Stimulated activated CD8-positive, alpha-beta memory T cell treated with anti-CD3 and anti-CD28 coated beads, Interleukin-15, amount 100 ng/mL, for 4 hours (primary cell): ENCODE data around the gene PJA1.
A peak's percentile ranks its signal among the peaks of the same experiment; 100 is the strongest.

Experiments
- DNase-seq, 2 donors: peaks; one replicate each; pipeline ENCODE4 v3.0.0-alpha.2; 2020; ENCODE audit warnings: low read depth in 2 of 2

Gene PJA1

GRCh38 chrX:69170319-69170718 lies 5.1 kb upstream of the PJA1 start:
- no peak for DNase-seq

- peak; percentile 35 for DNase-seq
Measured at GRCh38 chrX:69163936-69164741, 1.1 kb downstream of the PJA1 start.

- DNase-seq = no peak
Measured at GRCh38 chrX:69162361-69162865, 2.8 kb downstream of the PJA1 start.

- no peak for DNase-seq
Measured at GRCh38 chrX:69161786-69162349, 3.4 kb downstream of the PJA1 start.

- no peak for DNase-seq
Measured at GRCh38 chrX:69161371-69161770, 3.9 kb downstream of the PJA1 start.

GRCh38 chrX:69158166-69158980 lies 6.9 kb downstream of the PJA1 start:
- DNase-seq = no peak

GRCh38 chrX:69156638-69157037 lies 8.6 kb downstream of the PJA1 start:
- DNase-seq = no peak

- no peak for DNase-seq
Measured at GRCh38 chrX:69155786-69156520, 9.3 kb downstream of the PJA1 start.

GRCh38 chrX:69154051-69154450 lies 11.2 kb downstream of the PJA1 start:
- no peak for DNase-seq

GRCh38 chrX:69153060-69153730 lies 12.1 kb downstream of the PJA1 start:
- no peak for DNase-seq

GRCh38 chrX:69152417-69152841 lies 12.8 kb downstream of the PJA1 start:
- DNase-seq = no peak

- no peak for DNase-seq
Measured at GRCh38 chrX:69151866-69152284, 13.4 kb downstream of the PJA1 start.

- no peak for DNase-seq
Measured at GRCh38 chrX:69150281-69150960, 14.8 kb downstream of the PJA1 start.

- no peak for DNase-seq
Measured at GRCh38 chrX:69149466-69150280, 15.6 kb downstream of the PJA1 start.

GRCh38 chrX:69148946-69149345 lies 16.3 kb downstream of the PJA1 start:
- no peak for DNase-seq

- DNase-seq = no peak
Measured at GRCh38 chrX:69146739-69147138, 18.5 kb downstream of the PJA1 start.

- no peak for DNase-seq
Measured at GRCh38 chrX:69145714-69146113, 19.5 kb downstream of the PJA1 start.

- no peak for DNase-seq
Measured at GRCh38 chrX:69144838-69145680, 20.2 kb downstream of the PJA1 start.

GRCh38 chrX:69143530-69143929 lies 21.7 kb downstream of the PJA1 start:
- DNase-seq = no peak
